Measurements from ENCODE around the gene USP50.

DNA sequence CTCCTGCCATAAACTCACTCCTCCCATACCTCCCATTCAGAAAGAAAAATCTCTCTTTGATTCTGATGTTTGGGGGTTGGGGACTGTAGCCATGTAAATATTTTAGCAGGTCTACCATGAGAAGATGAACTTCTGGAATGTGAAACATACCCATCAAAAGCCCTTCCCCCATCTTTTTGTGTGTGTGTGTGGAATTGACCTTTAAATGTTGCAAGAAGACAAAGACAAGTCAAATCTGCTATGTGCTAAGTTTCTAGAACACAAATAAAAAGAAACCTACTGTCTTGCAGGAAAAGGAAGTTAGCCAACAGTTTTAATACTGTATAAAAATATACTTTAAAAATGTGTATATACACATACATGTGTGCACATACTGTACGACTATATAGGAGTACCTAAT, 29.7 kb upstream of the USP50 start:
- TF ChIP-seq CTCF (IDR thresholded peaks at IDR 0.05) = no peak
- TF ChIP-seq POLR2AphosphoS5 (IDR thresholded peaks at IDR 0.05) = no peak
- TF ChIP-seq POLR2A (IDR thresholded peaks at IDR 0.05) = no peak
